Measurements from ENCODE around the gene TMEM176B. TPM values are rescaled to one million over a fixed set of nuclear protein-coding genes. Genes with fewer than 3 reads are reported as not detected.

TMEM176B gene
- total RNA-seq, 2 donors from 2014 or later: 1.2 TPM; not detected in 1

DNA sequence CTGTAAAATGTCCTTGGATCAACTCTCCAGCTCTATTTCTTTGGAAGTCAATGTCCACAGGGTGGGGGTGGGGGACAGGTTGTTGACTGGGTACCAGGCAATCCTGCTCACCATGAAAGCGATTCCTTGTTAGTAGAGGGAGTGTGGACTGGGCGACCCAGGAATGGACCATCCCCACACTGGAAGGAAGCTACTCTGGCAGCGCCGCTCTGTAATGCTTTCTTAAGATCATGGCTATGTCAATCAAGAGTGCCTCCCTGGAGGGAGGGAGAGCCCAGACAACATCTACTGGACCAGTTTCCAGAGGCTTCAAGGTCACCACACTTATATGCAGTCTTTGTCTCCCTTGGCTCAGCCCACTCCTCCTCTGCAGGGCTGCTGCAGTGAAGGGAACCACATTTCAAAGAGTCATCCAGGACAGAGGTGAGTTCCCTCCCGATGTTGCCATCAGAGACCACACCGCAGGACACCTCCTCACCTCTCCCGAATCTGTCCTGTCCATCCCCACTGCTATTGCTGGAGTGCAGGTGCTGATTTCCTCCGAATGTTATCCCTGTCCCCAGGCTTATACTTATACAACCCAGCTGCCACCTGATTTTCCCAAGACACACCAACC, 56.0 kb downstream of the TMEM176B start:
- ATAC-seq: no peak
- H3K27me3 Mint-ChIP-seq: no peaks in the 10 kb centered on the region
- H3K9me3 Mint-ChIP-seq: peaks cover 4% of the 10 kb centered on the region
- H3K27ac Mint-ChIP-seq: peak overlapping the region; percentile 97 to 98
- H3K4me1 Mint-ChIP-seq (ENCODE audit: low read depth in 2 of 2): peaks cover 67 to 86% of the 10 kb centered on the region in 2 donors
- peaks cover 46% of the 10 kb centered on the region for H3K36me3 Mint-ChIP-seq
- DNase-seq (ENCODE audit: low spot score): no peak
- peak overlapping the region; percentile 98 for H3K4me3 Mint-ChIP-seq

DNA sequence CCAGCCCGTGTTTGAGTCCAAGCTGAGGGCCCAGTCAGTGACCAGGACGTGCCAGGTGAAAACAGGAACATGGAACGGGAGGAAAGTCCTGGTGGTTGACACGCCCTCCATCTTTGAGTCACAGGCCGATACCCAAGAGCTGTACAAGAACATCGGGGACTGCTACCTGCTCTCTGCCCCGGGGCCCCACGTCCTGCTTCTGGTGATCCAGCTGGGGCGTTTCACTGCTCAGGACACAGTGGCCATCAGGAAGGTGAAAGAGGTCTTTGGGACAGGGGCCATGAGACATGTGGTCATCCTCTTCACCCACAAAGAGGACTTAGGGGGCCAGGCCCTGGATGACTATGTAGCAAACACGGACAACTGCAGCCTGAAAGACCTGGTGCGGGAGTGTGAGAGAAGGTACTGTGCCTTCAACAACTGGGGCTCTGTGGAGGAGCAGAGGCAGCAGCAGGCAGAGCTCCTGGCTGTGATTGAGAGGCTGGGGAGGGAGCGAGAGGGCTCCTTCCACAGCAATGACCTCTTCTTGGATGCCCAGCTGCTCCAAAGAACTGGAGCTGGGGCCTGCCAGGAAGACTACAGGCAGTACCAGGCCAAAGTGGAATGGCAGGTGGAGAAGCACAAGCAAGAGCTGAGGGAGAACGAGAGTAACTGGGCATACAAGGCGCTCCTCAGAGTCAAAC, 57.7 kb downstream of the TMEM176B start:
- Mint-ChIP-seq H3K27ac (peak overlapping the region; percentile 97 to 98), H3K36me3 (peaks cover 57% of the 10 kb centered on the region), H3K4me3 (peak overlapping the region; percentile 98), H3K27me3 (no peaks in the 10 kb centered on the region), H3K4me1 (ENCODE audit: low read depth in 2 of 2) (peaks cover 67 to 75% of the 10 kb centered on the region in 2 donors), H3K9me3 (peaks cover 4% of the 10 kb centered on the region)
- DNase-seq (ENCODE audit: low spot score): no peak
- no peak for ATAC-seq

Other genes starting within 250 kb of the TMEM176B start
- 100 to 1,000 TPM in 1 of 2 donors, 10 to 100 TPM in 1; 83.6 to 245 TPM for gene GIMAP4, start 233.0 kb downstream of the TMEM176B start, total RNA-seq
- gene GIMAP6, start 168.0 kb downstream of the TMEM176B start, total RNA-seq: 10 to 100 TPM; 55.8 to 88.4 TPM
- gene GIMAP2, start 114.7 kb downstream of the TMEM176B start, total RNA-seq: 10 to 100 TPM; 26.1 to 39.2 TPM
- 1 to 10 TPM; 6.6 to 8.8 TPM for gene GIMAP1, start 83.8 kb downstream of the TMEM176B start, total RNA-seq
- gene GIMAP5, start 62.9 kb downstream of the TMEM176B start, total RNA-seq: 100 to 1,000 TPM in 1 of 2 donors, 10 to 100 TPM in 1; 75.5 to 136 TPM
- under 1 TPM in 1 of 2 donors, not detected in 1; 0.64 TPM for gene TMEM176A, start 405 bp upstream of the TMEM176B start, total RNA-seq
- gene AOC1, start 52.2 kb upstream of the TMEM176B start, total RNA-seq: not detected
- under 1 TPM in 1 of 2 donors, not detected in 1; 0.22 TPM for gene KCNH2, start 178.0 kb upstream of the TMEM176B start, total RNA-seq
- 1 to 10 TPM; 1.2 to 8.0 TPM for gene NOS3, start 190.7 kb upstream of the TMEM176B start, total RNA-seq
- gene ATG9B, start 224.1 kb upstream of the TMEM176B start, total RNA-seq: 1 to 10 TPM; 2.5 to 2.7 TPM
- gene ABCB8, start 228.1 kb upstream of the TMEM176B start, total RNA-seq: 10 to 100 TPM; 43.1 to 82.8 TPM
- gene ASIC3, start 248.2 kb upstream of the TMEM176B start, total RNA-seq: 1 to 10 TPM; 2.8 to 4.7 TPM

All from natural killer cell treated with Interleukin-12 subunit alpha and Interleukin-12 subunit beta and Interleukin-15 and Interleukin-18, amount 100 ng/mL, for 72 hours (primary cell).